NCI-H1436 (cell line): Measurements from ENCODE around the gene WDFY4.

Source experiments
- DNase-seq: peaks from one replicate; lab custom pipeline; 2025; lab: John Stamatoyannopoulos, UW

Gene WDFY4

DNA sequence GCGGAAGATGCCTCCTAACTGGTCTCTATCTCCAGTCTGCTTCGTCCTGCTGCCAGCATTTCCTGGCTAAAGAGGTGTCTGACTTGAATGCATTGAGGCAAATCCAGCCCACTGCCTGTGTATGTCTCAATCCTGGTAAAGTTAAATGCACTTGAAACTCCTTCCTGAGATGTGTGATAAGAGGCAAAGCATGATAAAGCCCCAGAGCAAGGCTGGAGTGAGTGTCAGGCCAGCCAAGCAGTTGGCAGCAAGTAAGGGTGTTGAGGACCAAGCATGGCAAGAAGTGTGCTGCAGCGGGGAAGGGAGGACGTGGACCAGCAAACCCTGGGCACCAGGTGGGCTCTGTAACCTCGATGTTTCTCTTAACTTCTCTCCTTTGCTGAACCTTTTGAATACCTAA is 225.9 kb downstream of the WDFY4 start:
- no peak for DNase-seq

DNA sequence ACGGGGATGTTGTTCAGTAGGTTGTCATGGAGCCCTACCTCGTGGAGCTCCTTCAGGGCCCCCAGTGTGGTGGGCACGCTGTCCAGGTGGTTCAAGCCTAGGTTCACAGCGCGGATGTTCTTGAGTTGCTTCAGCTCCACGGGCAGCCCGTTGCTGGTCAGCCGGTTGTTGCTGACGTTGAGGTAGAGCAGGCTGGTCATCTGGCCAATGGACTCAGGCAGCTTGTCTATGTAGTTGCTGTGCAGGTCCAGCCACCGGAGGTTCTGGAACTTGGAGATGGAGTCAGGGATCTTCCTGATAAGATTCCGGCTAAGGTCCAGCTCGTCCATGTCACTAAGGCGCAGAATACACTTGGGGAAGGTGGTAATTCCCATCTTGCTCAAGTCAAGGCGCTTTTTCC is 229.0 kb downstream of the WDFY4 start:
- no peak for DNase-seq

DNA sequence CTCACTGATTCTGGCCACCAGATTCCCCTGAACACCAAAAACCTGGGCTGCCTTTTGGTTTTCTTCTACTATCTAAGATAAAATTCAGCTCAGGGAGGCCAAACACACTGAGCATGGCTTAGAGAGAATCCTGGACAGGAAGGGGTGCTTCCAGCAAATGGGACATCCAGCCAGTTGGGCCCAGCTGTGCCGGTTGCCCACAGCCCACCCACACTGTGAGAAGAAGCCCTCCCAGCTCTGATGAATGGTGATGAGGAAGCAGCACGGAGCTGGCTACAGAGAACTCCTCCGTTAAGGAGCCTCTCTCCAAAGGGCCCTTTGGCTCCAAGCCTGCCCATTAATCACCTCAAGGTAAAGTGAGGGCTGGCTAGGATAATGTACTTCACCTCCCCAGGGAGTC is 239.1 kb downstream of the WDFY4 start:
- DNase-seq = no peak

DNA sequence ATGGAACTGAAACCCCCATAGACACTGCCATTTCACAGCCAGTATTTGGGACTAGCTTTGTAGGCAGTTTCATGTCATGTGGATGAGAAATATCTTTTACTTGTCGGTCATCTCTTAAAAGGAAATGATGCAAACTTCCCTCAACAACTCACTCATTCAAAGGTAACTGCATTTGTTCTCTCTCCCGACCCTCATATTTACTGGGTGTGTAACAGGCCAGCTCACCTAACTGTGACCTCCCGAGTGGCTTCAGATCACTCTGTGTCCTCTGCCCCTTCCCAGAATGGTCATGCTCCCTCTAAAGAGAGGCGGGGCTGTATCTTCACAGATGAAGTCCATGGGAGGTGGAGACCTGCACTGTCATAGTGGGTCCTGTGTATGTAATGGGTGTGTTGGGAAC is 240.3 kb downstream of the WDFY4 start:
- no peak for DNase-seq

DNA sequence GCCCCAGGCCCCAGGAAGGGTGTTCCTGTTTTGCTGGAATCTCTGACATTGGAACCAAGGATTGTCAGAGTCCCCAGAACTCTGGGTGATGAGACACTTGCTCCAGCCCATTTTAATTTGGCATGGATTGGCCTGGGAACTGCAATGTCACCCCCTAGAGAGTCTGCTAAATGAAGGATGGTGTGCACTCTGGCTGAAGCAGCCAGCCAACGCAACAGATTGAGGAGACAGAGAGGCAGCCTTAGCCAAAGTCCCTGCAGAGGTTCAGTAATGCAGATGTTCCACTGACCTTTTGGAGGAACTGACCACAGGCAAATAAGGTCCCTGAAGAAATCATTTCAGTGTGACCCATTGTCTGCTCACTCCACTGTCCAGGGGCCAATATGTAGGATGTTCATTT is 241.6 kb downstream of the WDFY4 start:
- DNase-seq = no peak

DNA sequence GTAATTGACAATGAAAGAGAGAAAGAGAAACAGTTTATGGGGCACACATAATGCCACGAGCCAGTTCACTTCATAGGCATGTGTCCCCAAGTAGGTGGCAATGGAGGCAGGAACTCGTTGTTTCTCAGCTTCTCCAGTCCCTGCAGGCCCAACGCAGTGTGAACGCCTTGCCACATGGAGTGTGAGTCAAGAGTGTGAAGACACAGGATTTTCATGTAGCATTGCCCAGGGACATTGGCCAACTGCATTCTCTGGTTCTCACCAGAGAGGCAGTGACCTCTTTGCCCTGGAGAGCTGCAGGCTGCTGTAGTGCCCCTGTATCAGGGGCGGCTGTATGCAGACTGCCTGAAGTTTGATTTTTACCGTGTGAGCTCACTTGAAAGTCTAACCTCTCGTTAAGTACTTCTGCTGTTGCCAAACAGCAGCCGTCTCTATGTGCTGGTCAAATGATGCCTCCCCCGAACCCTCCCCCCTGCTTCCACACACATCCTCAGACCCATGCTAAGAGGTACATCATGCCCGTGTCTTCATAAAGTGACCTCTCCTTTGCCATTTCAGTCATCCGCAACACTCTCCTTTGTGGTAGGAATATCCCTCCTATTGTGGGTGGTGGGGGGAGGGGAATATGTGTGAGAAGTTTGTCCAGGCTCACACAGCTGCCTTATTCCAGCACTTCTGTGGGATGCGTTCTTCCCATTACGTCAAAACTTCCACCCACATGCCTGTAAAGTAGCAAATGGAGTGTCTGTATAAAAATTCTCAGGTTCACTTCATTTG is 242.3 kb downstream of the WDFY4 start:
- DNase-seq = no peak

DNA sequence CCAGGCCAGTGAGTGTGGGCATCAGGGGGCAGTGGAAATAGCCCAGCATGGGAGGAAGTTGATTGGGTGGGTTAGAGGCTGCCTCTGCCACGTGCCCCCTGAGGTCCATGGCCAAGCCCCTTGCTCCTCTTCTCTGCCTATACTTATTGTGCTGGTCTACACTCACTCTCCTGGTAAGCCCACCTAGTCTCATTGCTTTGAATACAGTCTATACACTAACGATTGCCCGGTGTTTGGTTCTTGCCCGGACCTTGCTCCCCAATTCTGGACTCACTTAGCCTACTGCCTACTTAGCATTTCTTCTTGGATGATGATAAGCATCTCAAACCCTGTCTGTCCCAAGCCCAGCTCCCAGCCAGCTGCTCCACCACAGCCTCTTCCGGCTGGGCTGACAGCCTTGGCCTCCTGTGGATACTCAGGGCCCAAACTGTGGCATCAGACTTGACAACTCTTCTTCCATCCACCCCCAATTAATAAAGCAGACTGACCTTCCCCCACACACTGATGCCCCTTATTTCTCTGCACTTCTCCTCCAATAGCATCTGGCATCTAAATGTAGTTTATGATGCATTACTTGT is 244.8 kb downstream of the WDFY4 start:
- DNase-seq = no peak

DNA sequence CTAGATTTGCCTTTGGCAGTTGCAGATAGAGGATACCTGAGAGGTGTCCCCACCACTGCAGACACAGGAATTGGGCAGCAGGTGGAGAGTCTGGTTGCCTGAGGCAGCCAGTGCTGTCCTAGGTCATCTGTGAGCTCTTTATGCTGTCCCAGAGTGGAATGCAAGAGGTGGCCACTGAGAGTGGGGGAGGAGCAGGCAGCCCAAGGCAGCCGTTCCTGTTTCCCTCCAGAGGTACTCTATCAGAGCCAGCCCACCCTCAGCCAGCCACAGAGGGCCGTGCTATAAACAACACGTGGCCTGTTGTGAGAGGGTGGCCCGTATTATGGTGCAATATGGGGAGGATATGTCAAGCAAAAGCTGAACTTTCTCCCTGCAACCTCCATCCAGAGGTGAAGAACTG is 246.5 kb downstream of the WDFY4 start:
- no peak for DNase-seq

DNA sequence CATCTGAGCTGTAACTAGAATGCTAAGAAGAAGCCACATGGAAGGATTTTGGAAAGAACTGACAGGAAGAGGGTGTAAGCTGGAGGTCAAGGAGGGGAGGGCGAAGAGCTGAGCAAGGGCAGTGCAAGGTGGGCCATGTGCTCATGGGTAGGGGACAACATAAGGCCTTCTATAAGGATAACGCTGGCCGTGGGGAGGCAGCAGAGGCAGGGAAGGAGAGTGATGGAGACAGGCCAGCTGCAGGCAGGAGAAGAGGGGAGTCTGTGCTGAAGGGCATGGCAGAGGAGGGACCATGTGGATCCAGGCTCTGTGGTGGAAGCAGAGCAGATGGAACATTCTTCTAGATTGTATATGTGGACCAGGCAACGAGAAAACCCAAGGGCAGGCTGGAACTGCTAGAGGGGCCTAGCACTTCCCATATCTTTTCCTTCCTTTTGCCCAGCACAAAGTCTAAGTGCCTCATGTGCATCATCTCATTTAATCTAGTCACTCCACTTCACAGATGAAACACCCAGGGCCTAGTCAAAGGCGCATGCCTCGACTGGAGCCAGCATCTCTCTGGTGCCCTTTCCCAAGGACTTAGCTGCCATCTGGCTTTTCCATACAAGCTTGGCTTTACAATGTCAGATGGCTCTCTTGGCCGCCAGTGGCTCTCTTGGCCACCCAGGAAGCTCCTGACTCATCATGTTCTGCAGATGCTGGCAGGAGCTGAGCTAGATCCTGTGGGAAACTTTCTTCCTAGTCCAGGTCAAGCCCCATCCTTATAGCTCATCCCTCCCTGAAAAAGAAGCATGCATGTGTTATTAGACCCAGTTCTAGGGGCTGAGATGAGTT is 248.4 kb downstream of the WDFY4 start:
- no peak for DNase-seq

DNA sequence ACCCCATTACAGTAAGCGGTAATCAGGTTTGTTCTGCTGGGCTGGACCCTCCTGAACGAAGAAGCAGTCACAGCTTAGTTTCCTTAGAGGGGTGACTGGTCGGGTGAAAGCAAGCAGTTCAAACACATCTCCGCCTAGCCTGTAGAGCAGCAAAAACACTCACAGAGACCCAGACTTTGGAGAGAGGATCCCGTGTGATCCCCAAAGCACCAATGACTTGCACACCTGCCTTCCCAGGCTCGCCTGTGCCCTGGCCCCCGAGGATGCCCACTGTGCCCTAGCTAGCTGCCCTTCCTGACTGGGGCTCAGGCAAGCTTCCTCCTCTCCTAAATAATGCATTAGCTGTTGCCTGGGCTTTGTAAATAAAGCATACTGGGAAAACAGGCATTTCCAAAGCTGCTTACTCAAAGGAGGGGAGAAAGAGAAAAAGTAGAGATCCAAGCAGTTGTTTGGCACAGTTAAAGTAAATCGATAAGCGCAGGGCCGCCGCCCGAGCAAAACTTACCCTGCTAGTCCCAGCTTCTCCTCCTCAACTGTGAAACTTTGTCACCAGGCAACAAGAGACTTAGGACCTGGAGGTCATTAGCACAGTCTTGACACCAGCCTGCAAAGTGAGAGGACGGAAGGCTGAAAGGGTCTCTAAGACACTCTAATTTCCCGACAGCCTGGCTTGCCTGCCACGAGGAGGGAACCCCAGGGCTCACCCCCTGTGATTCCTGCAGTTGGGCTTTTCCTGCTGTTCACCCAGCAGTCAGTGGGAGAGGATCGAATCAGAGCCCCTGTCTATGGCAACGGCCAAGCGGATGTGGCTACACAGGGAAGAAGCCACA is 250.2 kb downstream of the WDFY4 start:
- DNase-seq = no peak

DNA sequence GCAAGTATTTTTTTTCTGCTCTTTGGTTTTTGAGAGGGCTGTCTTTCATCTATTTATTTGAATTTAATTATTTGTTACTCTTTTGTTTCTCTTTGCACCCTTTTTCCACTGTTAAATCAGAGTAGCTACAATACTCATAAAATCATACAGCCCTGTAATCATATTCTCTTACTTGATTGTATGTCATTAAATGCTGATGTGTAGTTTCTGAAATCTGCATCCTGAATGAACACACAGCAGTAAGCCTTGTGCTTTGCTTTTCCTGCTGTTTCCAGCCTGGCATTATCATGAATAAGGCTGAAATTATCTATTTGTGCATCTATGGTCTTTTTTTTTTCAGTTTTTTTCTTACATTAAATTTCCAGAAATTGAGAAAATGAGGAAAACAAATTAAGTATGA is 250.9 kb downstream of the WDFY4 start:
- no peak for DNase-seq

DNA sequence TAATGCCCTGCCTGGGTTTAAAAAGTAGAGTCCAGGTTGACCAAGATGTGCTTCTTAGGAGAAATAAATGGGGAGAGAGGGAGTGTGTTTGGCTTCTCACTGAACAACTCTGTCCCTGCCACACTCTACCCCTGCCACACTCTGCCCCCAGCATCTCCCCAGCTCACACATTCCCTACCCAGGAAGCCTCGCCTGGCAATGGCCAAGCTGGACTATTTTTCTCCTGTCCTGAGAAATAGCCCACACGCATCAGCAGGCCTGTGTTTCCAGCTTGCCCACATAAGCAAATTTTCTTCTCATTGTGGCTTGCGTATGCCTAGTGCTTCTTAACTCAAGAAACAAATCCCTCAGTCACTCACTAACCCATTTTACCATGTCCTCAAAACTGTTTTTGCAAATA is 253.1 kb downstream of the WDFY4 start:
- DNase-seq = no peak

DNA sequence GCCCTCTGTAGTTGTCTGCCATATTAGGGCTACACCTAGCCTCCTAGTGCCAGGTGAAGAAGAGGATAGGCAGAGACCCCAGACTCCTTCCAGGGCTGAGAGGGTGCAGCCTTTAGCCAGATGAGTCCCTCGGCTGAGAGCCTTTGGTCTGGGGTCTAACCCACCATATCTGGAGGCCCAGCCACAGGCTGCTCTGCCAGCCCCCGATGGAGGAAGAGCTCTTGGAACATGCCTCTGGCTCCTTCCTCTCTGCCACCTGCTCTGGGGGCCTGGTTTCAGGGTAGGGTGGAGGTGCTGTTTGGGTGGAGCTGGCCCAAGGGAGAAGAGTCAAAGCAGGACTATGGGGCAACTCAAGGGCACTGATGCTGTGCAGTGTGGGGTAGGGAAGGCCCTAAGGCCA is 253.6 kb downstream of the WDFY4 start:
- DNase-seq = no peak

DNA sequence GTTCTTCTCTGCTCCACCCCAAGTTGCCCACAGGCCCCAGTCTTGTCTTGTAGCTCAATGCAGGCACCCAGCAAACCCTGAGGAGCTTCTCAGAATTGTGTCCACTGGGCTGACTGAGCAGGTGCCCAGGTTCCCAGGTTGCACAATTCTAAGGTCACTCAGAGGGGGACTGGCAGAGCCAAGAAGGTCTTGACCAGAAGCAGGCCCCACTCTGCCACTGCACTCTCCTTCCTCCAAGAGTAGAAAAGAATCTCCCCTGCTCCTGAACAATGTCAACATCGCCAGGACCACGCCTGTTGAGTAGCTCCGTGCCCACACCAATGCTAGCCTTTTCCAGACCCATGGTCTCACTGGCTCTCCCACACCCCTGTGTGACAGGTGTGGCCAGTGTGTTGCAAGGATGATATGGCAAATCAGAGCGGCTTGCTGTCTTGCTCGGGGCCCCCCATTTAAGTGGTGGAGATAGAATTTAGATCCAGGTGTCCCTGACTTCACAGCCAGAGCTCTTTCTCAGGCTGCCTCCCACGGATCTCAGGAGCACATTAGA is 254.4 kb downstream of the WDFY4 start:
- DNase-seq = no peak

DNA sequence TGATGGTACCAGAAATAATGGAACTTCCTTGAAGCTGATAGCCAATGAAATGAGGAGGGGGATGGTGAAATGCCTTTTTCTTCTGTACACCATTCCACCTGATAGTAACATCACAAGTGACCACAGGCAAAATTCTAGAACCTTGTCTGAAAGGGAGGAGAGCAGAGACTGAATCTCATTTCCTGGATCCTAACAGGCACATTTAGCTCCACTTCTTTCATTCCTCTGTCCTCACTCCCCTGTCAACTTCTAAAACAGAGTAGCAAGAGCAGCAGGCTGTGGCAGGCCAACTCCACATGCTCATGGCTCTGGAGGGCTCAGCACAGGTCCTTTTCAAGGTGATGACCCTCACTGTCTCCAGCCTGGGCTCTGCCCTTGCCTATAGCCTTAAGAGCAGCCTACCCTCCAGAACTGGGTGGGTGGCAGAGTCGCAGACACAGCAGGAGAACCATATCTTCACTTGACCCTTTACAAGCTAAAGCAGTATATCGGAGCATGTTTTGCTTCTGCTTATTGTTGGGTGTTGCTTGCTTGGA is 255.2 kb downstream of the WDFY4 start, which contains the start of gene LRRC18:
Gene LRRC18, minus strand, starts transcription at position 51 of the 536 bp plus-strand sequence. CDS start 25,685 bp downstream, outside the sequence.
- DNase-seq = no peak

DNA sequence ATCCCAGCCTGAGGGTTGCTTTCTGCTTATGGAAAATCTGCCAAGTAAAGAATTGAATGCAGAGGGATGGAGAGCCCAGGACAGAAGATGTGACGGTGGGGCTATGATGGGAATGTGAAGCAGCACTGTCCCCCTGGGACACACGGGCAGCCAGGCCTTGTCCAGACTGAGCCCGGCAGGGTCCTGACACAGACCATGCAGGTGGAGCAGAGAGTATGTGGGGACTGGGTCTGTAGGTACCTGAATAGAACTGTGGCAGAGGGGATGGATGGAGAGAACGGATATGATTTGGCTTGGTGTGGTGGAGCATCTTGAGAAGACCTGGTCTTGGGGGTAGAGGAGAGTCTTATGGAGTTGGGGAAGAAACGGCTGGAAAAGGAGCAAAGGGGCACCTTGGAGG is 255.7 kb downstream of the WDFY4 start:
- DNase-seq = no peak

DNA sequence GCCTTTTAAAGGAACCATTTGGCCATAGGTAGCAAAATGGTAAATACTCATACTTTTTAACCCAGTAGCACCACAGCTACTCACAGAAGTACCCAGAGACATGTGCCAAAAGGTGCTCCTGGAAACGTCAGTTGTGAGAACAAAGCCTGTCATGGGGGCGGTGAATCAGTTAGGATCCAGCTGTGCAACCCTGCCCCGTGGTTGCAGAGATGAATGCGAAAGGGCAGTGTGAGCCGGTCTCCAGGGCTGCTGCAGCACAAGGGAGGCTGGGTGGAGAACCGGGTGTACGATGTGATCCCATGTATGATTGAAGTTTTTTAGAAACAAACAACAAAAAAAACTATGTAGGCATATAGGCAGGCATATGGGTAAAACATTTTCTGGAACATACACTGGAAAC is 256.3 kb downstream of the WDFY4 start:
- DNase-seq = no peak

DNA sequence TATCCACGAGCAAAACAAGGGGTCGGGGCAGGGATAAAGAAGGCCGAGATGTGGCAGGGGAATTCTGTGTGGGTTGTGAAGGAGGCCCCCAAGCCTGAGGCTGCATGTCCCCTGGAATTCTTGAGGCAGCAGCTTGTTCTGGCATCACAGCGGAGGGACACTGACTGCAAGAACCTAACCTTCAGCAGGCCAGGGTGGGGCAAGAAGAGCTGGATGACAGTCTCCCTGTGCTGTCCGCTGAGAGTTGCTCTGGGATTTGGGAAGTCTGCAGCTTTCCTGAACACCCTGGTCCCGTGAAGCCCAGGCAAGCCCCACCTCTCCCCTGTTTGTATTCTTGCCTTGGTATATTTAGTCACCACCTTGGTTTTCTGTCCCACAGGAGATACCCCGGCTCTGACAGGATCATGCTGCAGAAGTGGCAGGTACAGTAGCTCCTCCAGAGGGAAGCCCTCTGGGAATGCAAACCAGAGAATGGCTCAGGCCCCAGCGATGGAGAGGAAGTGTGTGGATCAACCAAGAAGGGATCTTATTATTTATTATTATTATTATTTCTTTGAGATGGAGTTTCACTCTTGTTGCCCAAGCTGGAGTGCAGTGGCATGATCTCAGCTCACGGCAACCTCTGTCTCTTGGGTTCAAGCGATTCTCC is 256.9 kb downstream of the WDFY4 start:
- DNase-seq = no peak

DNA sequence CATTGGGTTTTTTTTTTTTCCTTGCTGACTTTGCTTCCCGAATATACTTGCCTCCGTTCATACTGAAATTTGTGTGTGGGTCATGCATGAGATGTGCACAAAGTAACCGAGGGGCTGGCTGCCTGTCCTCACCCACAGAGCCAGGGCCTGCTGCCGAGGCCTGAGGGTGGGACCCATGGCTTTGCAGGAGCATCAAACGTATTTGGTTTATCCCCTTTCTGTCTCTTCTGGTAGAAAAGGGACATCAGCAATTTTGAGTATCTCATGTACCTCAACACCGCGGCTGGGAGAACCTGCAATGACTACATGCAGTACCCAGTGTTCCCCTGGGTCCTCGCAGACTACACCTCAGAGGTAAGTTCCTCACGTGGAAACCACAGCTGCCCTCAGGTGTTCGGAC is 258.4 kb downstream of the WDFY4 start:
- no peak for DNase-seq

DNA sequence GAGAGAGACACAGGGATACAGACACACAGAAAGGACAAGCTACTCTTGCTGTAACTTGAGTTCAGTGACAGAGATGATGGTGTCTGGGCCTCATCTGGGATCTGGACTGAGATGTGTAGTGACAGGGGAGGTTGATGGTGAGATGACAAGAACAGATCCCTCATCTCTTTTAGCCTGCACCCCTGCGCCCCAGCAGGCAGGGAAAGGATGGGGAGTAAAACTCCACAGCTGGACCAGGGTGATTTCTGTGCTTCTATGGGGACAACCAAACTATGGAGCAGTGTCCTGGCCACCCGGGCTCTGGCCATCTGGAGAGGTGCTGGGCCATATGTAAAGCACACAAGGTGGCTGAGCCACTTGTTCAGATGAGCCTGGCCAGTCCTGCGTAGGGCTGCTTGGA is 259.5 kb downstream of the WDFY4 start:
- DNase-seq = no peak
